ENCODE results near the gene PFDN5.
"Not testable (repeated sequence)": the region's sequence is repeated elsewhere in the genome, so short reads cannot be mapped to it uniquely, and the experiment has no call there.

PFDN5 gene

GRCh38 chr12:53326460-53327185 is 31.3 kb downstream of the PFDN5 start:
- TF ChIP-seq CTCF (IDR thresholded peaks at IDR 0.05; ENCODE audit: insufficient read depth, low read length, missing control alignments), result no peak
- H3K4me3 ChIP-seq (ENCODE audit: low read depth, low read length), result no peak overlapping the region
- ChIA-PET CTCF (interaction anchor here (0.8 to 15.8 kb wide), 12 partner anchors 9 to 420 kb away, joined by 3 to 391 read pairs (median 7); partner anchors contain the start of gene SP7), POLR2A (interaction anchor here (1.0 kb wide), 1 partner anchor 18 kb away, joined by 6 read pairs; no protein-coding TSS in a partner anchor)
- no peak for DNase-seq (ENCODE audit: low read depth, low spot score)

GRCh38 chr12:53327435-53328042 is 32.2 kb downstream of the PFDN5 start:
- CTCF ChIA-PET, result interaction anchor here (0.8 to 15.8 kb wide), 11 partner anchors 8 to 419 kb away, joined by 3 to 391 read pairs (median 8); partner anchors contain the start of gene SP7

GRCh38 chr12:53328043-53328435 is 32.7 kb downstream of the PFDN5 start:
- ChIA-PET CTCF (interaction anchor here (1.1 to 15.8 kb wide), 10 partner anchors 8 to 182 kb away, joined by 3 to 391 read pairs (median 8); partner anchors contain the start of gene SP7), POLR2A (interaction anchor here (0.6 kb wide), 1 partner anchor 128 kb away, joined by 3 read pairs; no protein-coding TSS in a partner anchor)
- TF ChIP-seq CTCF (IDR thresholded peaks at IDR 0.05; ENCODE audit: insufficient read depth, low read length, missing control alignments), result no peak
- DNase-seq (ENCODE audit: low read depth, low spot score), result no peak
- H3K4me3 ChIP-seq (ENCODE audit: low read depth, low read length), result no peak overlapping the region

More at GRCh38 chr12:53327435-53328042, 32.2 kb downstream of the PFDN5 start:
- POLR2A ChIA-PET, result interaction anchor here (0.6 kb wide), 1 partner anchor 129 kb away, joined by 3 read pairs; no protein-coding TSS in a partner anchor
- no peak overlapping the region for H3K4me3 ChIP-seq (ENCODE audit: low read depth, low read length)
- DNase-seq (ENCODE audit: low read depth, low spot score), result no peak
- no peak for TF ChIP-seq CTCF (IDR thresholded peaks at IDR 0.05; ENCODE audit: insufficient read depth, low read length, missing control alignments)

GRCh38 chr12:53330671-53331070 is 35.3 kb downstream of the PFDN5 start:
- DNase-seq (ENCODE audit: low read depth, low spot score), result no peak
- POLR2A ChIA-PET, result interaction anchor here (1.3 kb wide), 1 partner anchor 9 kb away, joined by 3 read pairs; the partner anchor contains the start of gene AAAS
- CTCF ChIA-PET, result interaction anchor here (0.8 to 15.8 kb wide), 7 partner anchors 8 to 178 kb away, joined by 3 to 391 read pairs (median 7); partner anchors contain the start of gene AAAS
- TF ChIP-seq CTCF (IDR thresholded peaks at IDR 0.05; ENCODE audit: insufficient read depth, low read length, missing control alignments), result no peak
- no peak overlapping the region for H3K4me3 ChIP-seq (ENCODE audit: low read depth, low read length)

- CTCF ChIA-PET, result interaction anchor here (0.8 to 15.8 kb wide), 6 partner anchors 8 to 176 kb away, joined by 3 to 391 read pairs (median 7); partner anchors contain the start of genes AAAS and SP1
- H3K4me3 ChIP-seq (ENCODE audit: low read depth, low read length); DNase-seq (ENCODE audit: low read depth, low spot score); POLR2A ChIA-PET: not testable (repeated sequence)
Observed at GRCh38 chr12:53332339-53332738, 37.0 kb downstream of the PFDN5 start.

- CTCF ChIA-PET, result interaction anchor here (0.8 to 15.8 kb wide), 7 partner anchors 9 to 120 kb away, joined by 3 to 391 read pairs (median 7); partner anchors contain the start of genes AAAS and SP1
- no peak for DNase-seq (ENCODE audit: low read depth, low spot score)
- TF ChIP-seq CTCF (IDR thresholded peaks at IDR 0.05; ENCODE audit: insufficient read depth, low read length, missing control alignments), result no peak
- POLR2A ChIA-PET, result no interaction called here
- no peak overlapping the region for H3K4me3 ChIP-seq (ENCODE audit: low read depth, low read length)
Observed at GRCh38 chr12:53332744-53333143, 37.4 kb downstream of the PFDN5 start.

All from AG04449 (cell line).